Left lung (tissue), 10 donors: ENCODE data around the gene AHI1. TPM values are rescaled to one million over a fixed set of nuclear protein-coding genes. Genes with fewer than 3 reads are reported as not detected.

Source experiments
- ATAC-seq: fragments of 200-7000 bp; cut with Tn5 transposase; one replicate; pipeline ENCODE4 v1.9.1; 2020; ENCODE audit warnings: moderate library complexity
- DNase-seq, 4 donors: peaks; one replicate each; pipeline ENCODE4 v3.0.0-alpha.2; 2013 to 2020
- H3K27ac ChIP-seq, 2 donors: fragments of 200-600 bp; sonication (generic) in 1 of 2; one replicate each; pipeline versions ENCODE4 v1.5.0 to v1.8.0; 2020 to 2021
- H3K27me3 ChIP-seq, 2 donors: fragments of 200-600 bp; sonication (generic) in 1 of 2; one replicate each; pipeline versions ENCODE4 v1.5.0 to v1.8.0; 2020 to 2021
- H3K36me3 ChIP-seq, 2 donors: fragments of 200-600 bp; sonication (generic) in 1 of 2; one replicate each; pipeline versions ENCODE4 v1.5.0 to v1.8.0; 2020 to 2021
- H3K4me1 ChIP-seq, 2 donors: fragments of 200-600 bp; one replicate each; pipeline ENCODE4 v1.8.0; 2021
- H3K4me3 ChIP-seq, 2 donors: fragments of 200-600 bp; sonication (generic) in 1 of 2; one replicate each; pipeline versions ENCODE4 v1.5.0 to v1.8.0; 2020 to 2021; ENCODE audit warnings: mild to moderate bottlenecking in 1 of 2
- H3K9me3 ChIP-seq, 2 donors: fragments of 200-600 bp; sonication (generic) in 1 of 2; one replicate each; pipeline versions ENCODE4 v1.5.0 to v1.8.0; 2020 to 2021
- CTCF ChIP-seq, 2 donors: fragments of 200-600 bp; sonication (generic) in 1 of 2; IDR thresholded peaks; one replicate each; pipeline versions ENCODE4 v1.5.0 to v1.8.0; 2021; ENCODE audit warnings: antibody characterized with exemption in 2 of 2
- intact Hi-C, 2 donors: fragments of 100-400 bp; cut with DNase I; formaldehyde crosslinking; loops; one replicate each; pipeline versions ENCODE4 v1.11.2 to v1.14.2; 2022
- polyA plus RNA-seq, 6 donors: library from polyadenylated mRNA; unstranded; fragments of 120-200 nt; gene quantifications; one replicate each; pipeline ENCODE4 v1.2.1, GENCODE V29; 2013; ENCODE audit not compliant: insufficient read length in 6 of 6
- total RNA-seq, 2 donors: library from RNA; stranded (reverse); fragmentation: NEBNext Ultra II Directional; extraction: Animal tissue kit (Norgen Biotek cat#: 25700); gene quantifications; one replicate each; pipeline ENCODE4 v1.2.1, GENCODE V29; 2021
- donor health status: DM: no; HTN: yes; CAD: no.
- donor health status: DM: no; HTN: no; CAD: no.

The AHI1 gene
- total and polyA plus RNA-seq, 8 donors = 23.7 to 65.0 (median 49.0) TPM

DNA sequence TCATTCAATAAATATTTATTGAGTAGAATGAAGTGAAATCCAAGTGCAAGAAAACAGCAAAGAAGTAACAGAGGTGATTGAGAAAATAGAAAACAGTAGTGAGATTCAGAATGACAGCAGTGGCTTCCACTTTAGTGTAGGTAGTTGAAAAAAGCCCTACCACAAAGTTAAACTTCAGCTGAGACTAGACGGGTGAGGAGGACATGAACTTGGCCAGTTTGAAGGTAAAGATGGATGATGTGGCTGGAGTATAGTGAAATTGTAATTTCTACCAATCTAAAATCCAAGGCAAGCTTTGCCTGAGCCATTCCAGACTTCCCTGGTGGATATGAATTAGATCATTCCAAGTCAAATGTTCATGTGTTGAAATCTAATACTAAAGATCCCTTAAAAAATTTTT is 32.6 kb upstream of the AHI1 start:
- DNase-seq = no peak
- intact Hi-C loops = loop anchor here in 1 of 2 donors (10.0 kb wide), 1 partner anchor 695 kb away; no protein-coding TSS in a partner anchor

DNA sequence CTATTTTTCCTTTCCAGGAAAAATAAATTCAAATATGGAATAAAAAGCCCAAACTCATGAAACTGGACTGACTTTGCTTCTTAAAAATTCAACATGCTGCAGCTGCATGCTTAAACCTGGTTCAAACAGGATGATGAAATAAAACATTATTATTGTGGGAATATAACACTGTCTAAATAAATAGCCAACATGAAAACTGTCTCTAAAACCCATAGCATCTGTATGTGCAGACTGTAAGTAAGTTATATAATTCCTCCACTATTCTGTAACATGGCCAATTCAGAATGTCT is 30.4 kb upstream of the AHI1 start:
- TF ChIP-seq CTCF (IDR thresholded peaks at IDR 0.05) = no peak
- ATAC-seq = no peak
- Histone ChIP-seq H3K36me3 (no peaks in the 10 kb centered on the region), H3K9me3 (no peaks in the 10 kb centered on the region), H3K4me1 (no peaks in the 10 kb centered on the region), H3K27me3 (peaks cover 0 to 3% of the 10 kb centered on the region in 2 donors), H3K4me3 (no peak overlapping the region), H3K27ac (no peak overlapping the region)
- intact Hi-C loops = no loop called here
- no peak for DNase-seq

More for the DNA sequence above, 32.6 kb upstream of the AHI1 start:
- Histone ChIP-seq H3K36me3 (no peaks in the 10 kb centered on the region), H3K9me3 (no peaks in the 10 kb centered on the region), H3K4me1 (no peaks in the 10 kb centered on the region), H3K27me3 (peaks cover 0 to 3% of the 10 kb centered on the region in 2 donors), H3K4me3 (no peak overlapping the region), H3K27ac (no peak overlapping the region)
- TF ChIP-seq CTCF (IDR thresholded peaks at IDR 0.05) = no peak
- ATAC-seq = no peak

DNA sequence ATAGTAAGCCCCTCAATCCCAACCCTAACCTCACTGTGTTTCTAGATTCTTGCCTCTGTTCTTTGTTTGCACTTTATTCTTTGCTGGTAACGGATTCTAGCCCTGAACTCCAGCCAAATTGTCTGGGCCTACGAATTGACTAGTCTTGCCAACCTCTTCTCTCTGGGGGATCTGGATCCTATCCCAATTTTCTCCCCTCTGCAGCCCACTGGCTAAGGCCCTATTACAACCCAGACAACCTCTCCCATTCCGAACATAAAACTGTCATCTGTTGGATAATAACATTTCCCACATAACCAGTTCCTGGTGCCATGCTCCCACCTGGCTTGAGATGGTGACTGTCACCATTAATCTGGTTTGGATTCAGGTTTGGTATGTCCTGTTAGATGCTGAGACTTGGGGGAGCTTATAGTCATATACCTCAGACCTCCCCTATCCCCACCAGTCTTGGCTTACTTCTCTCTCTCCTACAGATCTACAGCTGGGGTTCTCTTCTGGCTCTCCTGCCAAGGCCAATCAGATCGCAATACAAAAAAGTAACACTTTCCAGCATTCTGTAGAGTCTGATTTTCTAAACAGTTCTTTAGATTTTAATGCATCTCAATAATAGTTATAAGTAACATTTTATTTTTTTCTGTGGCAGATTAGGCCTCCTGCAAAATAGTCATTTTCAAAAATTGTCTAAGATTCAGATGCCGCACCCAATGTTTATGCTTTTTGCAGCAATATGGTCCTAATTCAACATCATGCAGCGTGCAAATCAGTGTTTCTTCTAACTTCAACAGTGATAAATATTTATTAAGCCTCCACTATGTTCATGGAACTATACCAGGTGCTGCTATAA is 29.8 kb upstream of the AHI1 start:
- no peak overlapping the region for H3K4me3 ChIP-seq
- TF ChIP-seq CTCF (IDR thresholded peaks at IDR 0.05) = no peak
- peaks cover 0 to 3% of the 10 kb centered on the region in 2 donors for H3K27me3 ChIP-seq
- H3K27ac ChIP-seq = no peak overlapping the region
- peak in 1 of 4 donors; percentile 45 for DNase-seq
- no peak for ATAC-seq
- H3K4me1 ChIP-seq = no peaks in the 10 kb centered on the region
- intact Hi-C loops = no loop called here
- no peaks in the 10 kb centered on the region for H3K36me3 ChIP-seq
- no peaks in the 10 kb centered on the region for H3K9me3 ChIP-seq

DNA sequence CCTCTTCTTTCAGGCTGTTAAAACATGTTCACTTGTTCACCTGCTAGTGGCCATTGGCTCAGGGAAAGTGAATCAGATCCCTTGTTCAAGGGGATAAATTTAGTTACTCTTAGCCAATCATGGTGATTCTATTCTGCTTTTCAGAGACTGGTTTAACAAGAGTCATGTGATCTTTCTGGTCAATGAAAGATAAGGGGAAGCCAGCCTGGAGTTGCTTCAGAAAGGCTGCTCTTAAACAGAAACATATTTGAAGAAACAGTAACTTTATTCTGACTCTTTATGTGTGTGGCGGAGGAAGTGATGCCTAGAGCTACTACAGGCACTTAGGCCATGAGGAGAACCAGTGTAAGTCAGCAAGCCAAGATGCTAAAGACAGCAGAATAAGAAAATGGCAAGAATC is 28.1 kb upstream of the AHI1 start:
- intact Hi-C loops = no loop called here

More for the DNA sequence above, 28.1 kb upstream of the AHI1 start:
- no peaks in the 10 kb centered on the region for H3K4me1 ChIP-seq
- H3K27me3 ChIP-seq = peaks cover 0 to 3% of the 10 kb centered on the region in 2 donors
- ATAC-seq (no peak), DNase-seq (no peak)
- H3K27ac ChIP-seq = no peak overlapping the region
- H3K36me3 ChIP-seq = no peaks in the 10 kb centered on the region
- TF ChIP-seq CTCF (IDR thresholded peaks at IDR 0.05) = no peak
- H3K4me3 ChIP-seq = no peak overlapping the region
- no peaks in the 10 kb centered on the region for H3K9me3 ChIP-seq
